GM21367 (cell line): Measurements from ENCODE around the gene IZUMO1R.
"Not testable (repeated sequence)": the region's sequence is repeated elsewhere in the genome, so short reads cannot be mapped to it uniquely, and the experiment has no call there.

ENCODE experiments used
- ATAC-seq: cut with Tn5 transposase; IDR thresholded peaks from one replicate; pipeline ENCODE4 v1.9.1; 2021; ENCODE audit not compliant: unreplicated experiment

IZUMO1R gene

DNA sequence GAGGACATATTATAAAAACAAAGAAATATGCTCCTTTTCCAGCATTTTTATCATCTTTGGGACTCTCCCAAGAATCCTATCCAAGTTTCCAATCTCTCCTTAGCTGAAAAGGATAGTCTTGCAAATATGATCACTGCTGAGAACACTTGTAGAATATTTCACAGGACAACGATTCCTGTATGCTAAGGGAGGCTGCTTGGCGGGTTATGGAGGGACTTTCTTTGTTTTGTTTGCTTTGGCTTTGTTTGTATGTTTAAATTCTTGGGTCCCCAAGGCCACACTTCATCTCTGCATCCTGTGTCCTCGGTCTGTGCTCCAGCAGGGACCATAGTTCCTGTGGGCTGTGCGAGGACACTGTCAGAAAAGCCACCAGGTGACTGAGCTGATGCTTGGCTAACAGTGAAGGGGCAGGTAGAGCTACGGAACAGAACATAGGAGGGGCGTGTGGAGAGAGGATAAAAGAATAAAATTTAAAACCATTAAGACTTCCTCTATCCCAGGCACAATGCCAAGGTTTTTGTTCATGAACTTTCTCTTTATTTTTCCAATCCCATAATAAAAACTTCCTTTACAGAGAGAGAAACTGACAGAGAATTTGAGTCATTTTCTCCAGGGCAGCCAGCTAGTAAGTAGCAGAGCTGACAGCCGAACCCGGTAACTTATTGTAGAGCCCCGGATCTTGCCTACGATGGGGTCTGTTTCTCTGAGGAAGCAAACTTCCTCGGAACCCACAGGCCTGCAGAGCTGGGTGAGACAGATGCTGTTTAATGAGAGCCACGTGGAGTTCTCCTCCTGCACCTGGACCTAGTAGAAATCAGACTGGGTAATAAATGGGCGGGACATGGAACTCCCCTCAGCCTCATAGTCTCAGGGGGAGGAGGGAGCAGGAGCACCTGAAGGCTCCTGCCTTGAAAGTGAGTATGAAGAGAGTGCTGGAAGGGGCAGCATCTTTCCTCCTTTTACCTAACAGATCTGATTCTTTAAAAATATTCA is at the start of gene IZUMO1R:
IZUMO1R (plus strand) TSS at position 615 of the 993 bp plus-strand sequence. CDS start 1,057 bp downstream, outside the sequence.
- no peak for ATAC-seq

DNA sequence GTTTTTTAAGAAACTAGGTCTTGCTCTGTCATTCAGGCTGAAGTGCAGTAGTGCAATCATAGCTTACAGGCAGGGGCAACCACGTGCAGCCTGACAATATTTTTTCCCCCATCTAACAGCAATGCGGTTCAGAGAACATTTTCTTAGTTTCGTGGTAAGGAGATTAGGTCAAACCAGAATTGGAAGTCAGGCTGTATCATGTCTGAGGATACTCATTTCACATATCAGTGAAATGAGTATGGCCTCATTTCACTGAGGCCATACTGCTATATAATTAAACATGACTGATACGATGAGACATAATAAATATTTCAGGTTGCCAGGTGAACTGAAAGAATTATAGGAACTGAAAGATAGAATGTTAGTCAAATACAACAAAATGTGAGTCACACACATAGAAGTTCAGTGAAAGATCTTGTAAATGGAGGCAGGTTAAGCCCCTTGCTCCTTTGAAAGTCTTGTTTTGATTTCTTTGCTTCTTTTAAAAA is 32.5 kb upstream of the IZUMO1R start:
- peak; percentile 81 for ATAC-seq

DNA sequence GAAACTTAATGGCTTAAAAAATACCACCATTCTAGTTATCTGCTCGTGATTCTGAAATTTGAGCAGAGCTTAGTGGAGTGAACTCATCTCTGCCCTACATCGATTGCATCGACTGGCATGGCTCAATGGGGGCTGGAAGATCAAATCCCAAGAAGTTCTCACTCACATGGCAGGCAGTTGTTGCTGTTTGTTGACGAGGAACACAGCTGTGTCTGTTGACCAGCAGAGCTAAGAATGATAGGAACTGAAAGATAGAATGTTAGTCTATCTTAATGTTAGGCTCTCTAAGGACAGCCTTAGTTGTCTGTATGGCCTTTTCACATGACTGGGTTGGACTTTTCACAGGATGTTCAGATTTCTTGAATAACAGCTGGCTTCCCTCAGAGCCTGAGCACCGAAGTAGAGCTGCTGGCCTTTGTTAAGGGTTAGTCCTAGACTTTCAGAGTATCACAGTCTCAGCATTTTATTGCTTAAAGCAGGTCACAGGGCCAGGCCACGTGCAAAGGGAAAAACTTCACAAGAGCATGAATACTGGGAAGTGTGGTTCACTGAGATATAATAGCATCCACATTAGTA is 31.6 kb upstream of the IZUMO1R start:
- no peak for ATAC-seq

DNA sequence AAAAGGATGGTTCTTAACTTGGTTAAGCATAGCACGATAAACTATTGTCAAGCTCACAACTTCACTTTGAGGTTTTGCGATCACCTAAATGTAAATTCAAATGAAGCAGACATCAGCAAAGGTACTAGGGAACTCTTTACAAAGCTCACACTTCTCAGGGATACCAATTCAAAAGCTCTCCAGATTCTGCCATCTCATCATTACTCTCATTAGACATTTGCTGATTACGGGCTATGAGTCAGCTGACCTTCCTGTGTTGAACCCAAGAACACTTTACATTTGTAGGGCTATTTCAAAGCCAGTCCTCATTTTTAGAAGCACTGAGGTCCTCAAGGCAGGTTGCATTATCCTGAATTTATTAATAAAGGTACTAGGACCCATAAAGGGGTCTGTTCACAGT is 28.4 kb upstream of the IZUMO1R start:
- no peak for ATAC-seq

DNA sequence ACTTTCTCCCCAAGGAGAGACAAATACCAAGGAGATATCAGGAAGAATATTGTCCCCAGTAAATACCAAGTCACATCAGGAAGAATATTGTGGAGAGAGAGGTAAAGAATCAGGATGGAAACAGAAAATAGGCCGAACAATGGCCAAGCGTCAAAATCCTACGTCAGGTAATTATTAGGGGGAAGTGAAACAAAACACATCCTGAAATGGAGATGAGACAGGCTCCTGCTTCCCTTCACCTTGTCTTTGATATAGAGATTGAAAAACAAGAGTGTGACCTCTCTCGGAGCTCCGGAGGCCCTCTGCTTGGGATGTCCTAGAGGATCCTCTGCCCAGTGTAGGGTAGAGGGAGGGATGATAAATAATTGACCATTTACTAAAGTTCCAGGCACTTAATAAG is 27.4 kb upstream of the IZUMO1R start:
- no peak for ATAC-seq

DNA sequence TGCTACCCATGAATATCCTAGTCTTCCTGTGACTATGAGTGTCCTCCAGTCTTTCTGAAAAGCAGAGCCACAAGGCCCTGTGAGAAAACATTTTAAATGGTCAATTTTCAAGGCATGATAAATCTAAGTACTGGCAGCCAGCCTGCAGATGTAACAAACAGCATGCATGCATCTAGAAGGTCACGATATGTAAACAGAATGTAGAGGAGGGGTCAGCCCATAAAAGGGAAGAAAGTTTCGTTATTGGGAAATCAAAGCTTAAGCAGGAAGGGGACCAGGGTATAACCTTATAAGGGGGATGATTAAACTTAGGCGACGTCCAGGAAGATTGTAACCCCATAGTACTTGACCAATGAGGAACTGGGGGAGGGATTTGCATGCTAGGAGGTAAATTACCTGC is 26.2 kb upstream of the IZUMO1R start:
- ATAC-seq: not testable (repeated sequence)

DNA sequence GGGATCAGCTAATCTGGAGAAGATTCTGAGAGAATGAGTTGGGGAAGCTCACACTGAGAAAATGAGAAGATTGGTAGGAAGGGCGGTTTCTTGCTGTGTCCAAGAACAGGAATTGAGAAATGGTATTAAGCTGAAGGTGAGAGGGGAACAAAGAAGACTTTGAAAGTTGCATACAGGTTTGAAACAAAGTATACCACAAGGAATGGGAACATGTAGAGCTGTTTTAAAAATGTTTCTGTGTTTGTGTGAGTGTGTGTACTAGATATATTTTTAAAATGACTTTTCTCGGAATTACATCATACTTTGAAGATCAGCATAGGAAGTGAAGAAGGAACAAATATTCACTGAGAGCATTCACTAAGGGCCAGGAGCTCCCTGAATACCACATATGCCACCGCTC is 24.4 kb upstream of the IZUMO1R start:
- ATAC-seq: no peak

DNA sequence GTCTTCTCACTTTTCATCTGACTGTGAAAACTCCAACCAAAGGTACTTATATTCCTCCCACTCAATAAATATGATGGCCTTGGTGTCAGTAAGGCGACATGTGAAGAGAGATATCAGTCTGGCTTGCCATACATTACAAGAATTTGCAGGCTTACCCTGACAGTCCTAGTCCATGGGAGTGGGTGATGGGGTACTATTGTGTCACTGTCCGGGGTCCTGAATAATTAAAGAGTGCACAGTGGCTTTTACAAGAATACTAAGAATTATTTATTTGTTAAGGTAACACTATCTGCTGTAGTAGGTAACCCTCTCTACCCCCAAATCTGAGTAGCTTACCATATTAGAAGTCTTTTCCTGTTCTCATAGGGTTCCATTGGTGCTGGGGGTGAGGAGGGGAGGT is 23.1 kb upstream of the IZUMO1R start:
- no peak for ATAC-seq

DNA sequence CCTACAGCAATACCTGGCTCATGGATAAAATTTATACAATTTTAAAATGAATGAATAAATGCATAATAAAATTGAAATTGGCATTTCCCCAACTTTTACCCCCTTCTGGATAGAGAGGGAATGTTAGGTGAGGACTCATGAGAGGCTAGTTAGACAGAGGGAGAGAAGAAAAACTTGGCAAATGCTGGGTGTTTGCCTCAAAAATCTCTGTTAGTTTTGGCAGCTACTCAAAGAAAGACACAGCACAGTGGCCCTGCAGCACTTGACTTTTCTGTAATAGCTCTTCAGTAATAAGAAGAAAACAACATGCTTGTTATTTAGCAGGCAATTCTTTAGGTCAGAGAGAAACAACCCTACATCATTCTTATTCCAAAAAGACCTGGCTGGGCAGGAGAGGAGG is 20.7 kb upstream of the IZUMO1R start:
- ATAC-seq: no peak

DNA sequence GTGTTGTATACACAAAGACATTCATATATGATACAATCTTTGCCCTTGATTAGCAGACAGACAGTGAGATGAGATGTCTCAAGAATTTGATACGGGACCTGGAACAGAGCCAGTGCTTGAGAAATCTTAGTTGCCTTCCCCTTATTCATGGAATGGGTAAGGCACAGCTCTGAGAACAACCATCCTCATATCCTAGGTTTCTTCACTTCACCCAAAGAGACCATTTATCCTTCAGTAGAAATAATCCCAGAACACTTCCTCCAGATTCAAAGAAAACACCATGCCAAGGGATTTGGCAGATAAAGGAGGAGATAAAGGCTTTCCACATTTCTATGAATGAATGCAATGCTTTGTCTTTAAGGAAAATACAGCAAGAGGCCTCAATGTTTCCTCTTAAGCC is 8.8 kb upstream of the IZUMO1R start:
- ATAC-seq: no peak

DNA sequence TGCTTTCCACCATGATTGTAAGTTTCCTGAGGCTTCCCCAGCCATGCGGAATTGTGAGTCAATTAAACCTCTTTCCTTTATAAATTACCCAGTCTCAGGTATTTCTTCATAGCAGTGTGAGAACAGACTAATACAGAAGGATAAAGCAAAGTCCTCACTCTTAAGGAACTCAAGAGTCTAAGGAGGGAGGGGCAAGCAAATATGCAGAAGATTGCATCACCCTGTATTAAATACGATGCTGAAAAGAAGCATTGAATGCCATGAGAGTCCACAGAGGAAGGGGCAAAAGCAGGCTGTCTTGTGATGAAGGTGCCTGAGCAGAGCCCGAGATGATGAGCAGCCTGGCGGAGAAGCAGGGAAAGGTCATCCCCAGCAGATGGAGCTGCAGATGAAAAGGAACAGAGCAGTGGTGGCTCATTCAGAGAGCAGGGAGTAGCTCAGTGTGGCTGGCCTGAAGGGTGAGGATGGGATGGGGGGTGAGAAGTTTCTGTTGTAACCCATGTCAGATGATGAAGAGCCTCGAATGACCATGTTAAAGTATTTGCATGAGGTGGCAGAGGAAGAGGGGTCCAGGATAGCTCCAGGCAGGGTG is 6.3 kb upstream of the IZUMO1R start:
- ATAC-seq: no peak

DNA sequence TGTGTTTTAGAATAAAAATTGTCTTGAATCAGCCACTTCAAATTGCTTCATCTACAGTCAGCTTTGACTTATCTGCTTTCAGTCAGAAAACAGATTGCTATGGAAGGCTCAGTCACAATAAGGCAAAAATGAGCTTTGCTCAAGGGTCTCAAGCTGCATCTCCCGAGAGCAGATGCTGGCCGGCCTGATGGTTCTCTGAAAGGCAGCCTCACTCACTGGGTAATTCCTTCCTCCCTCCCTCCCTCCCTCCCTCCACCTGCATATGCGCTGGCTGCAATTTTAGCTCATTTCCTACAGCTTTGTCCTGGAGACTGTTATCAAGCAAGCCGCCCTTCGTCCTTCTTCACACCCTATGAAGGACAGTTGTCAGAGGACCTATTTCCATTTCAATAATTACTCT is 1.6 kb upstream of the IZUMO1R start:
- ATAC-seq: no peak

DNA sequence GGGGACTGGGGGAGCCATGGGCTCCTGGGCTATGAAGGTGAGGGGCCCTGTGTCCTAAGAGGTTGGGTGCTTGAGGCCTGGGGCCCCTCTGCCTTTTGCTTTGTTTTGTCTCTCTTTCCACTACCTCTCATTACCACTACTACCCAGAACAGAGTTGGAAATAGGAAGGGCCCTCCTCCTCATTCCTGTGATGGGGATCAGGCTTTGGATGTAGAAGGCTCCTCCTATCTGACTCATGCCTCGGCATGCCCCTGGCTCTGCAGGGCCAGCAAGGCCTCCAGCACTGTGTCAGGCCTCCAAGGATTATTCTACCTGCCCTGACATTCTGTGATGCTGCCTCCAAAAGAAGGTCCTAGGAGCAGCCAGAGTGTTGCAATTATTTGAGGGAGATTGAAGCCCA is 766 bp downstream of the IZUMO1R start:
- no peak for ATAC-seq

DNA sequence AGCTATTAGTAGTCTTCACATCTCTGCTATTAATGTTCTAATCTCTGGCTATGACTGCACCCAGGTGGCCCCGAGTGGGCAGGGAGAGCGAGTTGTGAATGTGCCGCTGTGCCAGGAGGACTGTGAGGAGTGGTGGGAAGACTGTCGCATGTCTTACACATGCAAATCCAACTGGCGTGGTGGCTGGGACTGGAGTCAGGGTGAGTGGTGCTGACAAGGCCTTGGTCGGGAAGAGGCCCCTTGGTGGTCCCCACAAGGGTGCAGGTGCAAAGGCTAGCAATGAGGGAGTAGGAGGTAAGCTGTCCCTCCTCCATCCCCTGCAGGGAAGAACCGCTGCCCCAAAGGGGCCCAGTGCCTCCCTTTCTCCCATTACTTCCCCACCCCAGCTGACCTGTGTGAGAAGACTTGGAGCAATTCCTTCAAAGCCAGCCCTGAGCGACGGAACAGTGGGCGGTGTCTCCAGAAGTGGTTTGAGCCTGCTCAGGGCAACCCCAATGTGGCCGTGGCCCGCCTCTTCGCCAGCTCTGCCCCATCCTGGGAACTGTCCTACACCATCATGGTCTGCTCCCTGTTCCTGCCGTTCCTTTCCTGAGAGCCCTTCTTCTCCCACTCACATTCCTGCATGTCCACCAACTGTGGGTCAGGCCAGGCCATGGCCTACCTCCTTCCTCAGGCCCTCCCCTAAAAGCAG is 2.9 kb downstream of the IZUMO1R start:
- ATAC-seq: no peak

DNA sequence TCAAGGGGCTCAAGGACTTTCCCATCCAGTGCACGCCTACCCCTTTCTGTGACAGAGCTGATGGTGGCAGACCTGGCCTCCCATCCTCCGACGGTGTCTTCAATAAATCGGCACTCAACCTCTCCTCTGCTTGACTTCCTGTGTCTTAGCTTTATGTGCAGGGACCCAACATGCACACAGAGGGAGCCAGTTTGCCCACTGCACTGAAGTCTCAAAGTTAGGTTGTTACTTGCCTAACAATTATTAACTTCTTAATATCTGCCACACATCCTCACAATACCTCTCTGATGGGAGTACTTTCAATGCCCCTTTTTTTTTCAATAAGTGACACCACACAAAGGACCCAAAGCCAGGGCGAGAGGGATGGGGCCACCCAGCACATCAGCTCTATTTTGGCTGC is 3.6 kb downstream of the IZUMO1R start:
- no peak for ATAC-seq

DNA sequence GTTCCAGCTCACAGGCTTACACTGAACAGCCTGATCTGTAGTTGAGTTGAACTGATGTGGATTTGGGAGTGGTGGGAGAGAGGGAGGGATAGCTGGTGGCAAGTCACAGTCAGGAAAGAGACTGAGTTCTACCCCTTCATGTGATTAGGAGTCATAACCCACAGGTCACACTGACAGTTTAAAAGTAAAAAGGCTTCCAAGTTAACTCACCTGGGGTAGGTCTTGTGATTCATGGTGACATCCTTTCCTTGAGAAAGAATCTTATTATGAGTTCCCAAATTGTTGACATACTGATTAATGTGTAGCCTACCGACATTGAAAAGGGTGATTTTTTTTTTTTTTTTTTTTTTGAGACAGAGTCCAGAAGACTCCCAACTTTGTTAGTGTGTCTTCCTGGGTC is 5.4 kb downstream of the IZUMO1R start:
- ATAC-seq: no peak

DNA sequence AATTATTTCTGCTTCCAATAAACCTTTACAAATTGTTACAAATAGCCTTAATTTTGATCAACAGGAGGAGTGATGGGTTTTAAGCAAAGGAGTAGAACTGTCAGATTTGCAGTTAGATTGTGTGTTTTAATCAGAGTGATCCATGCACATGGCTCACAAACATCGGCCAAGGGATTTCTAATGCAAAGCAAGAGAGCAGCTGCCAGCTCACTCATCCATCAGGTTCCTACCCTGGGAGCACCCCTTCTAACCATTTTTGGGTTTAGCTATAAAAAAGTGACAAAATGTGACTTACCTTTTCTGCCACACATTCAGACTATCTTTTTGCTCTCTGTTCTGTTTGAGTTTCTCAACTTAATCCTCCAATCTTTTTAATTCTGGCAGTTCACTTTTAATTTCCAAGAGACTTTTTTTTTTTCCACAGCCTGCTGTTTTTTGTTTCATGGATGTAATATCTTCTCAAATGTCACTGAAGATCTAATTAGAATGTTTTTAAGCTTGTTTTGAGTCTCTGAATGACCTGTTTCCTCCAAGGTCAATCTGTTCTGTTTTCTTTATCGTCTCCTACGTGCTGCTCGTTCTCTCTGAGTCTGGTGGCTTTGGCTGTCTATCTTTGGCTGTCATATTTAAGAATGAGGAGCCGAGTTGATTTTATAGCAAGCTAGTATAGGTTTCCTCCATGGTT is 6.0 kb downstream of the IZUMO1R start:
- no peak for ATAC-seq

DNA sequence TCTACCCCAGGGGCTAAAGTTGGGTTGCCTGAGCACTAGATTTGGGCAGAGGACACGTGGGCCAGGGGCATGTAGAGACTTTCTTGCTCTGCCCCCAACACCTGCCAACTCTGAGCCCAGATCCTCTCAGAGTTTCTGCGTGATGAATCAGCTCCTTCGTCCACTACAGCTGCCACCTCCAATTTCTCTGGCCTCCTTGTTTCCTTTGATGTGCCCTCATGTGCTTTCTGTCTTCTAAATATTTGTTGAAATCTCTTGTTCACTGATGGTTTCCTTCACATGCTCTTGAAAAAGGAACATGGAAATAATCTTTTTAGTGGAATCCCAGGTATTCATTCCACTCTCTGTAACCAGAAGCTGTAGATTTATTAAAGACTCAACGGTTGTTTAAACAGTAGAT is 8.0 kb downstream of the IZUMO1R start:
- no peak for ATAC-seq

DNA sequence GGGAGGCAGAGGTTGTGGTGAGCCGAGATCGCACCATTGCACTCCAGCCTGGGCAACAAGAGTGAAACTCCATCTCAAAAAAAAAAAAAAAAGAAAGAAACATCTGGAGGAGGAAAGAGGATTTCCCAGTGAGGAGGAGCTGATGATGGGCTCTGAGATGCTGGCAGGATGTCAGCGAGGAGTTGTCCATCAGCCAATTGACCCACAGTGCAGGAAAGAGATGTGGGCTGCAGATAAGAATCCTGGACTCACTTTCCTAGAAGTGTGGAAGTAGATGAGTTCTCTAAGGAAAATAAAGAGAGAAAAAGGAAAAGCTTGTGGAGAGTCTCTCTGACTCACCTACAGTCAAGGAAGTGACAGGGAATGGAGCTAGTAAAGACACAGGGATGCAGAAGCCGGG is 9.7 kb downstream of the IZUMO1R start:
- no peak for ATAC-seq

DNA sequence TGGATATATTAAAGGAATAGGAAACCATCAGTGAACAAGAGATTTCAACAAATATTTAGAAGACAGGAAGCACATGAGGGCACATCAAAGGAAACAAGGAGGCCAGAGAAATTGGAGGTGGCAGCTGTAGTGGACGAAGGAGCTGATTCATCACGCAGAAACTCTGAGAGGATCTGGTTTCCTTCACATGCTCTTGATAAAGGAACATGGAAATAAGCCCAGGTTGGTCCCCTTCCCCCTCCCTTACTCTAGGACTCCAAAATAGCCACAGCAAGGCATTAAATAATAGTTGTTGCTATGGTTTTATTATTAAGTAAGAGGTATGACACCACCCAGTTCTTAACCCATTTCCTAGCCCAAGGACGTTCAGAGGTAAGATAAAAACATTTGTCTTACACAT is 11.3 kb downstream of the IZUMO1R start:
- no peak for ATAC-seq

DNA sequence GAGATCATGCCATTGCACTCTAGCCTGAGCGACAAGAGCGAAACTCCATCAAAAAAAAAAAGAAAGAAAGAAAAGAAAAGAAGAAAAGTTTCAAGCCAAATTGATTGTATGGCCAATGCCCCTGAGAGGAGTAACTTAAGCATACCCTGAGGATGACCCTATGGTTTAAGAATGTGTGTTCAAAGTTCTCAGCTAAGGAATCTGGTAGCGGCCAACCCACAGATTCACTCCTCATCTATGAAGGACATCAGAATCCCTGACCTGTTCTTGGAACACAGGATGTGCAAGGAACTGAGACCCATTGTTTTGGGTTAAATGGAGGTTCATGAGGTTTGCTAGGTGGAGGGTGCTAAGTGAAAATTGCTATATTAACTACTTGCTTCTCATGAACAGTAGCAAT is 18.1 kb downstream of the IZUMO1R start:
- ATAC-seq: no peak
